ENCODE measurements around the gene PDZRN3.

Gene PDZRN3

DNA sequence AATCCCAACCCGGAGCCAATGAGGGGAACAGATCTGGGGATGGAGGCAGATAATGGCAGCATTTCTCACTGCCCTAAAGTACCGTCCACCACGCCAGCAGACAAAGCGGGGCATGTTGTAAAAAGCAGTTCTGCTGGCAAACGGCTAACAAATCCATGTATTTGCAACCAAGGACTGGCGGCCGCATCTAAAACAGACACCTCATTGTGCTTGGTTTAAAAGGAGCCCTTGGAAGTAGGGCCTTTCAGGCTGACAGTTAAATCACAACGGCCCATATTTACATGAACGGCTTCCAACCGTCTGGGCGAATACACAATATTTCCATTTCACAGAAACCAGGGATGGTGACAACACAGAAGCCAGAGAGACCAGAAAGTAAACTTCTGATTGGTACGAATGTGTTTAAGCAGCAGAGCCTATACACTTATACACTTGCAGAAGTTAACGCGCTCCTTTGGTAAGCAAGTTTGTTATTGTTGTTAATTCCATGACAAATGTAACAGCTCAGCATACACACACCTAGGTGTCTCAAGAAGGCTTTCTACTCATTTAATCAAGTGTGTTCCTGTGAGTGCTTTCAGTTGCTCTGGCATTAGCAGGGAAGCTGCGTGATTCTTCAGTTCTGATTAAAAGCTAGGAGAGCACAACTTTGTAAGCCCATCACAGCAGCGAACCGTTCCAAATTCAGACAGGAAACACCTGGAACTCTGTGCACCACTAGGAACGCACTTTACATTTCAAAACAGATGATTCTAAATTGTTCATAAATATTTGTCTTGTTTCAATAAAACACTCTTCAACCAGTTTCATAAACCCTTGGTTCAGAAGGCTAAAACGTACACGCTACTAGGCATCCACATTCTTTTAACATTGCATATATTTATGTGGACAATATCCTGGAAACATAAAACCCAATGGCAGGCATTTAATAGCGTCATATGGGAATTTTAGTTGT lies 112.9 kb downstream of the PDZRN3 start:
- Histone ChIP-seq H3K4me1 (ENCODE audit: insufficient read depth, poor library complexity, severe bottlenecking) (no peaks in the 10 kb centered on the region), H3K27me3 (ENCODE audit: insufficient read depth, poor library complexity, severe bottlenecking) (no peaks in the 10 kb centered on the region), H3K36me3 (ENCODE audit: low read depth) (no peaks in the 10 kb centered on the region), H3K4me3 (ENCODE audit: severe bottlenecking) (no peak overlapping the region), H3K27ac (ENCODE audit: poor library complexity, severe bottlenecking) (no peak overlapping the region), H3K9me3 (ENCODE audit: severe bottlenecking) (no peaks in the 10 kb centered on the region)
- ATAC-seq (ENCODE audit: low read depth) (no peak), DNase-seq (ENCODE audit: low spot score) (no peak)
- TF ChIP-seq CTCF (IDR thresholded peaks at IDR 0.05; ENCODE audit: poor library complexity, severe bottlenecking) = no peak

GRCh38 chr3:73510784-73511183 lies 114.0 kb downstream of the PDZRN3 start:
- no peak overlapping the region for H3K4me3 ChIP-seq (ENCODE audit: severe bottlenecking)
- H3K27ac ChIP-seq (ENCODE audit: poor library complexity, severe bottlenecking) = no peak overlapping the region
- ATAC-seq (ENCODE audit: low read depth) = no peak
- H3K27me3 ChIP-seq (ENCODE audit: insufficient read depth, poor library complexity, severe bottlenecking) = no peaks in the 10 kb centered on the region
- H3K9me3 ChIP-seq (ENCODE audit: severe bottlenecking) = no peaks in the 10 kb centered on the region
- DNase-seq (ENCODE audit: low spot score) = no peak
- no peaks in the 10 kb centered on the region for H3K4me1 ChIP-seq (ENCODE audit: insufficient read depth, poor library complexity, severe bottlenecking)
- TF ChIP-seq CTCF (IDR thresholded peaks at IDR 0.05; ENCODE audit: poor library complexity, severe bottlenecking) = no peak
- H3K36me3 ChIP-seq (ENCODE audit: low read depth) = no peaks in the 10 kb centered on the region

DNA sequence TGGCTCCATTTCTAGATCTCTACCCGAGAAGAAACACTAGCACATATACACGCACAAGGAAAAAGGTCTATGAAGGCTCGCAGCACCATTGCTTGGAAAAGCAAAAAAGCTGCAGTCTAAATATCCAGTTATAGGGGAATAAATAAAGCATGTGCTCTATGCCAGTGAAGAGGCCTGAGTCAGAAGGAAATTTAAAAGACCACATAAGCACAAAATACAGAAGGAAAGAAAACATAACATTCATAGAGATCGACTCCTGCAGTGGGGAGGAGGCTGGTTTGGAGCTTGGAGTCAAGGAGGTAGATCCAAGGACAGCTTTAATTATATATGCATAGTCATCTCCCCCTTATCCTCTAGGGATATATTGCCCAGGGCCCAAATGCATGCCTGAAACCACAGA lies 114.4 kb downstream of the PDZRN3 start:
- H3K27ac ChIP-seq (ENCODE audit: poor library complexity, severe bottlenecking) = no peak overlapping the region
- no peak for TF ChIP-seq CTCF (IDR thresholded peaks at IDR 0.05; ENCODE audit: poor library complexity, severe bottlenecking)
- H3K4me1 ChIP-seq (ENCODE audit: insufficient read depth, poor library complexity, severe bottlenecking) = no peaks in the 10 kb centered on the region
- H3K9me3 ChIP-seq (ENCODE audit: severe bottlenecking) = no peaks in the 10 kb centered on the region
- no peak overlapping the region for H3K4me3 ChIP-seq (ENCODE audit: severe bottlenecking)
- DNase-seq (ENCODE audit: low spot score) (no peak), ATAC-seq (ENCODE audit: low read depth) (no peak)
- no peaks in the 10 kb centered on the region for H3K36me3 ChIP-seq (ENCODE audit: low read depth)
- no peaks in the 10 kb centered on the region for H3K27me3 ChIP-seq (ENCODE audit: insufficient read depth, poor library complexity, severe bottlenecking)

DNA sequence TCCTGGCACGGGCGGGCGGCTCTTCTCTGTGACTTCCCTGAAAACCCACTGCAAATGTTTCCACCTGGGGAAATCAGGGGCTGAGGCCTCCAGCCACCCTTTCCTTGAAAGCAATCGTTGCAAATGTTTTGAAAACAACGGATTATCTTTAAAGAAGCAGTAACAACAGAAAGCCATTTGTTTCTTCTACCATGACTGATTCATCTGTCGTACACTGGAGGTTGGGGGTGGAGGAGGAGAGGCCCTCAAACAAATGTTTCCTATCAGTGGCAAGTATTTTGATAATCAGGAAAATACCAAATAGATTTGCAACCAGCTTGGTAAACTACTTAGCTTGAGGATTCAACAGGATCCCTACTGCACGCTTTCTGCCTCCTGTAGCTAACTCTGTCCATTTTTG lies 114.9 kb downstream of the PDZRN3 start:
- DNase-seq (ENCODE audit: low spot score) (no peak), ATAC-seq (ENCODE audit: low read depth) (no peak)
- Histone ChIP-seq H3K27me3 (ENCODE audit: insufficient read depth, poor library complexity, severe bottlenecking) (no peaks in the 10 kb centered on the region), H3K27ac (ENCODE audit: poor library complexity, severe bottlenecking) (no peak overlapping the region), H3K4me1 (ENCODE audit: insufficient read depth, poor library complexity, severe bottlenecking) (no peaks in the 10 kb centered on the region), H3K36me3 (ENCODE audit: low read depth) (no peaks in the 10 kb centered on the region), H3K4me3 (ENCODE audit: severe bottlenecking) (no peak overlapping the region), H3K9me3 (ENCODE audit: severe bottlenecking) (no peaks in the 10 kb centered on the region)
- no peak for TF ChIP-seq CTCF (IDR thresholded peaks at IDR 0.05; ENCODE audit: poor library complexity, severe bottlenecking)

- ATAC-seq (ENCODE audit: low read depth) (no peak), DNase-seq (ENCODE audit: low spot score) (no peak)
- H3K36me3 ChIP-seq (ENCODE audit: low read depth) = no peaks in the 10 kb centered on the region
- H3K9me3 ChIP-seq (ENCODE audit: severe bottlenecking) = no peaks in the 10 kb centered on the region
- no peak for TF ChIP-seq CTCF (IDR thresholded peaks at IDR 0.05; ENCODE audit: poor library complexity, severe bottlenecking)
- H3K27me3 ChIP-seq (ENCODE audit: insufficient read depth, poor library complexity, severe bottlenecking) = no peaks in the 10 kb centered on the region
- no peak overlapping the region for H3K27ac ChIP-seq (ENCODE audit: poor library complexity, severe bottlenecking)
- H3K4me1 ChIP-seq (ENCODE audit: insufficient read depth, poor library complexity, severe bottlenecking) = no peaks in the 10 kb centered on the region
- H3K4me3 ChIP-seq (ENCODE audit: severe bottlenecking) = no peak overlapping the region
Observed at GRCh38 chr3:73509066-73509465, 115.7 kb downstream of the PDZRN3 start.
